Spleen (tissue), 11 donors: ENCODE results near the gene SYCP2. TPM values are rescaled to one million over a fixed set of nuclear protein-coding genes. Genes with fewer than 3 reads are reported as not detected.

Experiments
- DNase-seq: peaks from one replicate; pipeline ENCODE4 v3.0.0-alpha.2; 2020
- H3K27ac ChIP-seq, 8 donors: fragments of 200-600 bp; sonication (generic) in 7 of 8; 1 replicate in 4 of 8; 2 replicates in 4 of 8; pipeline versions ENCODE4 v1.5.0 to v1.8.0; 2016 to 2021; ENCODE audit warnings: inconsistent platforms in 4 of 8, mild to moderate bottlenecking in 4 of 8, moderate library complexity in 1 of 8
- H3K27me3 ChIP-seq, 7 donors: fragments of 200-600 bp; sonication (generic) in 6 of 7; replicated peaks in 1 of 7; 1 replicate in 4 of 7; 2 replicates in 3 of 7; pipeline versions ENCODE4 v1.5.0 to v1.8.0; 2016 to 2021; ENCODE audit warnings: inconsistent platforms in 3 of 7, mild to moderate bottlenecking in 1 of 7
- H3K36me3 ChIP-seq, 6 donors: fragments of 200-600 bp; sonication (generic) in 5 of 6; 1 replicate in 4 of 6; 2 replicates in 2 of 6; pipeline versions ENCODE4 v1.5.0 to v1.8.0; 2016 to 2021; ENCODE audit warnings: inconsistent platforms in 2 of 6
- H3K4me1 ChIP-seq, 6 donors: fragments of 200-600 bp; sonication (generic) in 5 of 6; 1 replicate in 3 of 6; 2 replicates in 3 of 6; pipeline versions ENCODE4 v1.5.0 to v1.8.0; 2016 to 2021; ENCODE audit warnings: inconsistent platforms in 3 of 6
- H3K4me3 ChIP-seq, 8 donors: fragments of 200-600 bp; sonication (generic) in 7 of 8; 1 replicate in 4 of 8; 2 replicates in 4 of 8; pipeline versions ENCODE4 v1.5.0 to v1.8.0; 2016 to 2021; ENCODE audit warnings: inconsistent platforms in 4 of 8, mild to moderate bottlenecking in 4 of 8, moderate library complexity in 2 of 8
- H3K9me3 ChIP-seq, 8 donors: fragments of 200-600 bp; sonication (generic) in 7 of 8; 1 replicate in 4 of 8; 2 replicates in 4 of 8; pipeline versions ENCODE4 v1.5.0 to v1.8.0; 2016 to 2021; ENCODE audit warnings: inconsistent platforms in 4 of 8
- POLR2A ChIP-seq, 3 donors: fragments of 450-650 bp; IDR thresholded peaks; one replicate each; pipeline ENCODE4 v1.5.1; 2017; ENCODE audit warnings: antibody characterized with exemption in 3 of 3, mild to moderate bottlenecking in 1 of 3
- POLR2AphosphoS5 ChIP-seq, 3 donors: sonication (generic); formaldehyde crosslinking; IDR thresholded peaks; one replicate each; pipeline ENCODE4 v1.5.1; 2017; ENCODE audit warnings: antibody characterized with exemption in 3 of 3
- WGBS, 5 donors: extraction: QIAGEN DNeasy Blood & Tissue Kit in 3 of 5; methylation state at CpG; one replicate each; pipeline versions ENCODE4 v1.1.5 to v1.1.7; 2013 to 2018; 5-methylcytosine and 5-hydroxymethylcytosine counted together
- intact Hi-C: fragments of 100-400 bp; cut with DNase I; formaldehyde crosslinking; loops from one replicate; pipeline ENCODE4 v1.15.0; 2023; ENCODE audit warnings: low total_unique reads
- polyA plus RNA-seq, 3 donors: library from polyadenylated mRNA; stranded (reverse); fragments of 200-250 nt; gene quantifications; one replicate each; pipeline ENCODE4 v1.2.1, GENCODE V29; 2013
- small RNA-seq, 4 donors: library from RNA; depleted of rRNA; stranded (forward); fragments of <200 nt; gene quantifications; one replicate each; pipeline ENCODE3, GENCODE V24; 2016
- total RNA-seq, 7 donors: library from RNA; depleted of rRNA in 3 of 7; stranded (reverse); fragments of >200 nt in 3 of 7; fragmentation: NEBNext Ultra II Directional in 4 of 7; extraction: Animal tissue kit (Norgen Biotek cat#: 25700) in 4 of 7; gene quantifications; one replicate each; pipeline versions ENCODE4 v1.1.0 to v1.2.1, GENCODE V29; 2016 to 2021
- TF ChIP-seq, protein P1 (sequence below), 11 experiments: fragments of 200-600 bp in 7 of 11; fragments of 450-650 bp in 4 of 11; sonication (generic) in 4 of 11; IDR thresholded peaks in 8 of 11; conservative IDR thresholded peaks in 3 of 11; 1 replicate in 7 of 11; 2 replicates in 4 of 11; pipeline versions ENCODE4 v1.4.0 to v1.8.0; 2016 to 2021; ENCODE audit warnings: antibody characterized with exemption in 11 of 11, inconsistent platforms in 4 of 11, mild to moderate bottlenecking in 1 of 11
- donor health status: healthy with polysubstance abuse.
- donor health status: DM: no; HTN: no; CAD: no; lungs with moderate emphysema.
- donor health status: DM: no; HTN: no; CAD: no.
- donor health status: Bipolar disorder and iron deficiency.
- donor health status: healthy.
- donor health status: DM: no; HTN: no; CAD: no.
- donor health status: DM: yes; HTN: yes; CAD: no.

SYCP2 gene
- total and polyA plus RNA-seq, 10 donors: 1.5 to 9.1 (median 4.9) TPM

DNA sequence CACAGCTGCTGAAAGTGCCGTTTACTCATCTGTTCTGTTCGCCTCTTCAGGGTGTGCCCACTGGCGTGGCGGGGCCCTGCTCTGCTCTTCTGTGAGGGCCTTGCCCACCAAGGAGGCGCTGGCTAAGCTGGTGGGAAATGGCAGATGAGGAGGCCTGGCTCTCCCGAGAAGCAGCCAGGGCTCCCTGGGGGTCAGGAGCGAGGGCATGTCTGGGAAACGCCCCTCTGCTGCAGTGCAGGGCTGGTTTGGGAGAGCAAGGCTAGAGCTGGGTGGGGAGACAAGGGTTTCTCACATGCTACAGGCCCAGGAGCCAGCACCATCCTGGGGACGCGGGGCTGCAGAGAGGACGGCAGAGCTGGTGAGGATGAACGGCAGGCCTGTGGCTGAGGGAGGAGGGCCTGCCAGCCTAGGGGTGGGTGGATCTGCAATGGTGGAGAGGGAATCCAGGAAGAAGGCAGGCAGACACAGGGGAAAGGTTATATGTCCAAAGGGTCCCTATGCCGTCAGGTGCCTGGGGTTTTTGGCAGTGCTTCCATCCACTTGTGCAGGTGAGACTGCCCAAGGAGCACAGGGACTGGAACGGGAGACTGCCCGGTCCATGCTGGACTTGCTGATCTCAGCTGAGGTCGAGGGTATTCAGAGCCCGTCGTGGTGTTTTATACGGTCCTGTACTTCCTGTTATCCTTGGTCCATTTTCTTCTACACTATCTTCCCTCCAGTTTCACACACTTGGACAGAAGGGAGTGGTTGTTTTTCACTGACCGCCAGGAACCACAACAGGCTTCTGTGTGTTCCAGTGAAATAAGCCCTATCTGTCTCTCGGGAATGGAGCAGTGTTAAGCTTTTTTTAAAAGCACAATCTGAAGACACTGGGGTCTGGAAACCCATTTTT, 119.2 kb downstream of the SYCP2 start:
- H3K4me1 ChIP-seq: no peaks in the 10 kb centered on the region
- no peaks in the 10 kb centered on the region for H3K36me3 ChIP-seq
- no peaks in the 10 kb centered on the region for H3K9me3 ChIP-seq
- intact Hi-C loops: no loop called here
- no peak overlapping the region for H3K27ac ChIP-seq
- WGBS, 5 donors: 71 to 82% (median 74%) methylated on average over 21 of the region's 21 CpGs
- TF ChIP-seq POLR2AphosphoS5 (IDR thresholded peaks at IDR 0.05): no peak
- TF ChIP-seq, protein P1, sequence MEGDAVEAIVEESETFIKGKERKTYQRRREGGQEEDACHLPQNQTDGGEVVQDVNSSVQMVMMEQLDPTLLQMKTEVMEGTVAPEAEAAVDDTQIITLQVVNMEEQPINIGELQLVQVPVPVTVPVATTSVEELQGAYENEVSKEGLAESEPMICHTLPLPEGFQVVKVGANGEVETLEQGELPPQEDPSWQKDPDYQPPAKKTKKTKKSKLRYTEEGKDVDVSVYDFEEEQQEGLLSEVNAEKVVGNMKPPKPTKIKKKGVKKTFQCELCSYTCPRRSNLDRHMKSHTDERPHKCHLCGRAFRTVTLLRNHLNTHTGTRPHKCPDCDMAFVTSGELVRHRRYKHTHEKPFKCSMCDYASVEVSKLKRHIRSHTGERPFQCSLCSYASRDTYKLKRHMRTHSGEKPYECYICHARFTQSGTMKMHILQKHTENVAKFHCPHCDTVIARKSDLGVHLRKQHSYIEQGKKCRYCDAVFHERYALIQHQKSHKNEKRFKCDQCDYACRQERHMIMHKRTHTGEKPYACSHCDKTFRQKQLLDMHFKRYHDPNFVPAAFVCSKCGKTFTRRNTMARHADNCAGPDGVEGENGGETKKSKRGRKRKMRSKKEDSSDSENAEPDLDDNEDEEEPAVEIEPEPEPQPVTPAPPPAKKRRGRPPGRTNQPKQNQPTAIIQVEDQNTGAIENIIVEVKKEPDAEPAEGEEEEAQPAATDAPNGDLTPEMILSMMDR (IDR thresholded peaks at IDR 0.05 in 8 of 11, conservative IDR thresholded peaks at IDR 0.05 in 3 of 11): no peak
- TF ChIP-seq POLR2A (IDR thresholded peaks at IDR 0.05): no peak
- DNase-seq: no peak
- peaks cover 0 to under 1% (median 0%) of the 10 kb centered on the region in 7 donors for H3K27me3 ChIP-seq
- no peak overlapping the region for H3K4me3 ChIP-seq

Small RNA genes lying within 50 kb of the gene (small RNA-seq; reads per million reads assigned to genes)
- 0 reads per million in 4 donors for gene RNU7-141P

Other genes with a start within 250 kb of the SYCP2 start
- 10 to 100 TPM; 11.8 to 24.9 (median 14.6) TPM for gene PPP1R3D, start 6.7 kb upstream of the SYCP2 start, total RNA-seq
- gene PPP1R3D, start 6.7 kb upstream of the SYCP2 start, polyA plus RNA-seq: 1 to 10 TPM; 3.1 to 5.0 (median 4.0) TPM
- 10 to 100 TPM; 13.4 to 22.4 (median 18.6) TPM for gene FAM217B, start 6.8 kb upstream of the SYCP2 start, total RNA-seq
- 1 to 10 TPM; 4.6 to 5.5 (median 5.4) TPM for gene FAM217B, start 6.8 kb upstream of the SYCP2 start, polyA plus RNA-seq
- gene CDH26, start 24.8 kb upstream of the SYCP2 start, total RNA-seq: 1 to 10 TPM; 1.8 to 6.2 (median 3.1) TPM
- 1 to 10 TPM in 1 of 3 donors, under 1 TPM in 2; 0.70 to 1.3 (median 0.89) TPM for gene CDH26, start 24.8 kb upstream of the SYCP2 start, polyA plus RNA-seq